GM21528 (cell line): Measurements from ENCODE around the gene HERC3.

Experiments
- ATAC-seq: cut with Tn5 transposase; IDR thresholded peaks from one replicate; pipeline ENCODE4 v1.9.1; 2021; ENCODE audit warnings: mild to moderate bottlenecking, moderate library complexity; ENCODE audit not compliant: unreplicated experiment, low FRiP score

Gene HERC3

GRCh38 chr4:88709989-88710388 lies 117.7 kb downstream of the HERC3 start:
- no peak for ATAC-seq

- ATAC-seq = no peak
Observed at GRCh38 chr4:88713782-88714181, 121.5 kb downstream of the HERC3 start.

- no peak for ATAC-seq
Observed at GRCh38 chr4:88718098-88718497, 125.8 kb downstream of the HERC3 start.

GRCh38 chr4:88719381-88719780 lies 127.1 kb downstream of the HERC3 start:
- no peak for ATAC-seq

GRCh38 chr4:88720451-88721428 lies 128.5 kb downstream of the HERC3 start:
- no peak for ATAC-seq

- no peak for ATAC-seq
Observed at GRCh38 chr4:88722276-88722780, 130.0 kb downstream of the HERC3 start.

GRCh38 chr4:88722828-88723227 lies 130.5 kb downstream of the HERC3 start:
- ATAC-seq = no peak

GRCh38 chr4:88724406-88724805 lies 132.1 kb downstream of the HERC3 start:
- ATAC-seq = no peak

- no peak for ATAC-seq
Observed at GRCh38 chr4:88725143-88725542, 132.9 kb downstream of the HERC3 start.

- no peak for ATAC-seq
Observed at GRCh38 chr4:88725986-88726385, 133.7 kb downstream of the HERC3 start.

- no peak for ATAC-seq
Observed at GRCh38 chr4:88728146-88728545, 135.9 kb downstream of the HERC3 start.

GRCh38 chr4:88729146-88729760 lies 137.0 kb downstream of the HERC3 start:
- no peak for ATAC-seq

GRCh38 chr4:88730811-88731210 lies 138.5 kb downstream of the HERC3 start:
- no peak for ATAC-seq

- no peak for ATAC-seq
Observed at GRCh38 chr4:88731381-88731780, 139.1 kb downstream of the HERC3 start.

GRCh38 chr4:88732714-88733368 lies 140.6 kb downstream of the HERC3 start:
- ATAC-seq = no peak

GRCh38 chr4:88734403-88734949 lies 142.2 kb downstream of the HERC3 start:
- no peak for ATAC-seq

GRCh38 chr4:88735564-88735963 lies 143.3 kb downstream of the HERC3 start:
- no peak for ATAC-seq

- ATAC-seq = no peak
Observed at GRCh38 chr4:88736264-88736663, 144.0 kb downstream of the HERC3 start.

GRCh38 chr4:88737307-88737941 lies 145.1 kb downstream of the HERC3 start:
- peak; percentile 92 for ATAC-seq

GRCh38 chr4:88738180-88738579 lies 145.9 kb downstream of the HERC3 start:
- ATAC-seq = no peak
